Embryonic facial prominence (tissue), 1 donor: ENCODE measurements around the gene ZDBF2.
"Not testable (repeated sequence)": the region's sequence is repeated elsewhere in the genome, so short reads cannot be mapped to it uniquely, and the experiment has no call there.

Experiments used
- DNase-seq: peaks from one replicate; pipeline ENCODE4 v3.0.0-alpha.2; 2016; ENCODE audit errors: extremely low spot score

The ZDBF2 gene

GRCh38 chr2:206323486-206323885, 49.0 kb downstream of the ZDBF2 start:
- no peak for DNase-seq

- no peak for DNase-seq
These were observed 50.4 kb downstream of the ZDBF2 start for GRCh38 chr2:206324869-206325268.

- no peak for DNase-seq
These were observed 54.5 kb downstream of the ZDBF2 start for GRCh38 chr2:206328974-206329373.

GRCh38 chr2:206336861-206337260, 62.4 kb downstream of the ZDBF2 start:
- no peak for DNase-seq

- DNase-seq, result no peak
These were observed 63.5 kb downstream of the ZDBF2 start for GRCh38 chr2:206337956-206338355.

- no peak for DNase-seq
These were observed 66.9 kb downstream of the ZDBF2 start for GRCh38 chr2:206341396-206341795.

- DNase-seq, result no peak
These were observed 68.7 kb downstream of the ZDBF2 start for GRCh38 chr2:206343144-206343543.

- no peak for DNase-seq
These were observed 69.4 kb downstream of the ZDBF2 start for GRCh38 chr2:206343816-206344215.

GRCh38 chr2:206345606-206346005, 71.1 kb downstream of the ZDBF2 start:
- DNase-seq, result no peak

- no peak for DNase-seq
These were observed 74.9 kb downstream of the ZDBF2 start for GRCh38 chr2:206349375-206349774.

GRCh38 chr2:206352571-206352970, 78.1 kb downstream of the ZDBF2 start:
- DNase-seq, result no peak

- no peak for DNase-seq
These were observed 79.2 kb downstream of the ZDBF2 start for GRCh38 chr2:206353685-206354084.

- DNase-seq, result no peak
These were observed 79.7 kb downstream of the ZDBF2 start for GRCh38 chr2:206354129-206354528.

GRCh38 chr2:206356840-206357239, 82.4 kb downstream of the ZDBF2 start:
- not testable (repeated sequence) for DNase-seq

- not testable (repeated sequence) for DNase-seq
These were observed 86.4 kb downstream of the ZDBF2 start for GRCh38 chr2:206360840-206361239.

GRCh38 chr2:206361407-206362045, 87.1 kb downstream of the ZDBF2 start:
- DNase-seq, result no peak
